Head of caudate nucleus (tissue), 42 donors: ENCODE measurements around the gene PDE12.
"Not testable (repeated sequence)": the region's sequence is repeated elsewhere in the genome, so short reads cannot be mapped to it uniquely, and the experiment has no call there.

Source experiments
- DNase-seq, 42 donors: peaks; one replicate each; pipeline versions ENCODE4 v3.0.0 to v3.0.0-alpha.2; 2020 to 2021; ENCODE audit warnings: mixed read lengths in 7 of 42
- intact Hi-C: fragments of 100-400 bp; cut with DNase I; formaldehyde crosslinking; loops from one replicate; pipeline ENCODE4 v1.15.0; 2022

The PDE12 gene

DNA sequence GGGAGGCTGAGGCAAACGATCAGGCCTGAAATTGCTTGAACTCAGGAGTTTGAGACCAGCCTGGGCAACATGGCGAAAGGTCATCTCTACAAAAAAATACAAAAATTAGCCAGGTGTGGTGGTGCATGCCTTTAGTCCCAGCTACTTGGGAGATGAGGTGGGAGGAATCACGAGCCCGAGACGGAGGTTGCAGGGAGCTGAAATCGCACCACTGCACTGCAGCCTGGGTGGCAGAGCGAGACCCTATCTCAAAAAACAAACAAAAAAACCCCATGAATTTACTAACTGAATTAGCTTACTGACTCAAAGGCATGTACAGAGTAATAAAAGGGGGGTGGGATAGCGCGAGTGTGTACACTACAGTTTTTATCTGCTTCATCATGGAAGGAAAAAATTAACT, 21.7 kb downstream of the PDE12 start:
- DNase-seq = no peak
- intact Hi-C loops = no loop called here

DNA sequence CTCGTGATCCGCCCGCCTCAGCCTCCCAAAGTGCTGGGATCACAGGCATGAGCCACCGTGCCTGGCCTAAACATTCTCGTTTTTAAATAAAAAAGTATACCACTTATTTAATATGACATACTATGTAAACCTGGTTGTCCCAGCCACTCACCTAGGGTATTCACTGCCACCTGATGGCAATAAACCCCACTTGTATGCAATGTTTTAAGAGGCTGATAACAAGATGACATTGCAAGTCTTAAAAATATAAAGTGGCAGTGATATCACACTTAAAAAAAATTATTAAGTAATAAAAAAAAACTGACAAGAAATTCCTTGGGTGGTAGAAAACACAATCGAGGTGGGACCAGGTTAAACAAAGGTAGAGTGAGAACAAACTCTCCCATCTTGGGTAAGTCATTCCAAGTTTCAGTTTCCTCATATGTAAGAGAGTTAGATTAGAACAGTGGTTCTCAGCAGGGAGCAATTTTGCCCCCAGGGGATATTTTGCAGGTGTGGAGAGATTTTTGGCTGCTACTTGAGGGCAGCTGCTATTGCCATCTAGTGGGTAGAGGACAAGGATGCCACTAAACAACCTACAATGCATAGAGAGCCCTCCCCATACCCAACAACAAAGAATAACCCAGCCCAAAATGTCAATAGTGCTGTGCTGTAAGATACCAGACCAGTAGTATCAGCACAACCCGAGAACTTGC, 26.5 kb downstream of the PDE12 start:
- DNase-seq = no peak
- intact Hi-C loops = no loop called here

DNA sequence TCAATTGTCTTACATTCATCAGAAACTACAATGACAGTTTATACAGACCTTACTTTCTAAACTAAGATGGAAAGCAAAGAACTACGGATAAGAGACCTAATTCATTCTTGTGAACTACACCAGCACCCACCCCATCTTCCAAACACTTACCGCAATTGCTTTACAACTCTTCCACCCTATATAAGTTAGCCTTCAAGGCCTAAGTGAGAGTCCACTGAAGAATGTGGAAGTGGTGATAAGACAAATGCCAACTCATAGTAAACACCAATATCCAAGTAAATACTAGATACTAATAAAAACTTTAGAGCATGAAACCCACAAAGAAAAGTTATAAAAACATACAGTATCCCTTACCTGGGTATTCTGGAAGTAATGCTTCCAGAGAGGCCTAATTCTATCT, 27.5 kb downstream of the PDE12 start:
- no peak for DNase-seq
- intact Hi-C loops = no loop called here

DNA sequence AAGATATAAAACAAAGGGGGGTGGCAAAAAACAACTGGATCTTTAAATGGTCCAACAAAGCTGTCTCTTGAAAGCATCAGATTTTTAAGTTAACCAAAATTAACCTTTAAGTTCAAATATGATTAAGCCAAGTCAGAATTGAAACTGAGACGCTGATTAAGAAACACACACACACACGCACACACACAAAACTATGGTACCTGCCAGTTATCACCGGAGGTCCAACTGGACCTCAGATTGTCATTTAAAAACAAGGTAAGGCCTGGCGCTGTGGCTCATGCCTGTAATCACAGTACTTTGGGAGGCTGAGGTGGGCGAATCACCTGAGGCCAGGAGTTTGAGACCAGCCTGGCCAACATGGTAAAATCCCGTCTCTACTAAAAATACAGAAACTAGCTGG, 30.7 kb downstream of the PDE12 start:
- DNase-seq = no peak
- intact Hi-C loops = no loop called here

DNA sequence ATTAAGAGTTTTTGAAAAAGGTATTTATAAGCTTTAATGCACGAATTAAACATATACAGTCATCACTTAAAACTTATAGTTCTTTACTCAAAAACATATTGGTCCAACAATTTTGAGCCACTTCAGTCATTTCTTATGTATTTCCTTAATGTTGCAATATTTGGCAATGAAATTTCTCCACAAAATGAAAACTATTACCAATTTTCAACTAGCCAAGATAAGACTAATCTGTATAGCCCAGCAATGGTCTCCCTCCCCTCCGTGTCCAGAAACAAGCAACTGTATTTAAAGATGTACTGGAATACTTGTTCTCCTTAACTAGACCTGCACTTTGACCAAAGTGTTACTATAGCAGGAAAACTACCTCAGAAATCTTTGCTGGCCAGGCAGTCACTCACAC, 31.8 kb downstream of the PDE12 start:
- intact Hi-C loops = no loop called here
- no peak for DNase-seq

DNA sequence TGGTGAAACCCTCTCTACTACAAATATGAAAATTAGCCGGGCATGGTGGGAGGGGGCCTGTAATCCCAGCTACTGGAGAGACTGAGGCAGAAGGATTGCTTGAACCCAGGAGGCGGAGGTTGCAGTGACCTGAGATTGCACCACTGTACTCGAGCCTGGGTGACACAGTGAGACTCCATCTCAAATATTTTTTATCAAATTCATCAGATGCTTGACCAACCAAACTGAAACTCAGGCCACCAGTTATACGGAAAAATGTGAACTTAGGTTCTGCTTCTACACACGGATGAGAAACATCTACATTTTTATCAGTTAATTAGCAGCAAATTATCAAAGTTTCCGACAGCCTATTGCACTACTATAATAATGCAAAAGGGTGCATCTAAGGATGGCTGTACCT, 36.2 kb downstream of the PDE12 start:
- intact Hi-C loops = no loop called here
- DNase-seq = no peak

DNA sequence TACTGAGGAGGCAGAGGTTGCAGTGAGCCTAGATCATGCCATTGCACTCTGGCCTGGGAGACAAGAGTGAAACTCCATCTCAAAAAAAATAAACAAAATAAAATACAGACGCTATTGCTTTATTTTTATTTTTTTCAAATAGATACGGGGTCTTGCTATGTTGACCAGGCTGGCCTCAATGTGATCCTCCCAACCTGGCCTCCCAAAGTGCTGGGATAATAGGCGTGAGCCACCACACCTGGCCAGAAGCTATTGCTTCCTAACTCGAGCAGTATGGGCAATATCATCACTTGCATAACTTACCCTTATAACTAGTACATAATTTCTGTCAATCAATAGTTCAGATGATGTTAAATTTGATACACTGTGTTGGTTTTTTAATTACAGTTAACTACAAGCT, 38.1 kb downstream of the PDE12 start:
- intact Hi-C loops = no loop called here

DNA sequence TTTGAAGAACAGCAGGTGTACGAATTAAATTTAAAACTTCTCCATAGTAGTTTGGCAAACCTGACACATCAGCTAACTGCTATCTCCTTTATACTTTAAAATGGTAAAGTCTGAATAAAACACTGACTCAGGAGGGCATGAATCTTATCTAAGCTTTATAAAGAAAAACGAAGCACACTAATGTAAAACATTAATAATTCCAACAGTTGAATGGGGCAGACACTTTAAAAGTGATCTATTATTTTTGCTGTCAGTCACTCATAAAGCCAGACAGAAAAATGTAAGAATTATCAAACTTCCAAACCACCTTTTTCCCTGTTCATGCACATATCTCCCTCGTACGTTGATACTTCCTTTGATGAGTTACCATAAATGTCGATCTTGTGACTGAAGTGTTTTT, 38.5 kb downstream of the PDE12 start:
- intact Hi-C loops = no loop called here
- no peak for DNase-seq

More for the DNA sequence above, 38.1 kb downstream of the PDE12 start:
- no peak for DNase-seq

DNA sequence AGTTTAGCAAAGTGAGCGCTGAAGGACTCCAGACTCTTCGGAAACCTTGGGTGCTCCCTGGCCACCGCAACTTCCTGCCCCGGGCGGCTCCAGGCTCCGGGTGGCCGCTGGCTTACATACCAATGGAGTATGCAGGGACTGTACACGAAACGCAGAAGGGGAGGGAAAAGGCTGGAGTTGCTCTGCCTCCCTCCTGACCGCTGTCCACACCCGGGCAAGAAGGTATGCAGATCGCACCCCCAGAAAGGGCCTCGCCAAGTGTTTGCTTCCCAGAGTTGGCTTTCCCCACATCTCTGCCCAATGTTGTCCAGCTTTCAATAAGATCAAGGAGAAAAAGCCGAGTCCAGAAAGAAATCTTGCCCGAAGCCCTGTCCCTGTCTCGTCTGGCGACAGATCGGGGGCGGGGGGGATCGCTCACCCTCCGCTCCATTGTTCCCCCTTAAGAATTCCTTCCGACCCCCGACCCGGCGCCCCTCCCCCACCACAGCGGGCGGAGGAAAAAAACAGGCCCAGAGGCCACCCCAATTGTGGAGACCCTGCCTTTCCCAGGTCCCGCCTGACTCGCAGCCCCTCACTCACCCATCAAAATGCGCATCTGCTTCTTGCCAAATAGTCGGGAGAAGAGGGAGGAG, 40.5 kb downstream of the PDE12 start:
- intact Hi-C loops = loop anchor here (1.0 to 5.0 kb wide), 2 partner anchors 40 to 161 kb away; partner anchors contain the start of genes PDE12 and SLMAP

DNA sequence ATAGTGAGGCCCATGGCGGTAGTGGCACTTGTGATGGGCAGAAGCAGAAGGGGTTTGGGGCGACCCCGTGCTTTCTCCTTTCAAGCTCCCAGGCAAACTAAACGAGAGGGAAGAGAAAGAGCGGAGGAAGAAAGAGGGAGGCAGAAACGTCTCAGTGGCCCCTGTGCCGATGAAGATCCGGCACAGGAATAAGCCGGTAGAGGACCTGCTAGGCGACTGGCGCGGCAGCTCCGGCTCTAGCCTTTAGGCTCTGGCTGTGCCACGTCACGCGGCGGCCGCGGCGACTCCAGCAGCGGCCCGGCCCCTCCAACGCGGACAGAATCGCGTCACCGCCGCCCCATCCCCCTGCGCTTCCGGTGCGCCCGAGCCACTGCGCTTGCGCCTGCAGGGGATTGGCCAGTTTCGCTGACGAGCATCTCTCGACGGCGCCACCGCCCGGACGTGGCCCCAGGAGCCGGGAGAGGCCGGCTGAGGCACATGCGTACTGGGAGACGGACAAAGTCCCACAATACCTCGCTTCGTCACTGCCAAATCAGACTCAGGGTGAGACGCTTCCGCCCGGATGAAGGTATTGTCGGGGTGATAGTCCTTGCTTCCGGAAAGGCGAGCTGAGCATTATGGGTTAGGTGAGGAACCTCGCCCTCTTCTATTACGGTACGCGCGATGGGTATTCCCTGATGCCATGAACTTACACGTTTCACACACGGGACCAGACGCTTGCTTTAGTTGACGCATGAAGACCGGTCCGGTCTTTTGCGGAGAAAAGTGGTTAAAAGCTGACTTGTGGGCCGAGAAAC, 41.3 kb downstream of the PDE12 start, which contains the start of gene ARF4:
TSS of gene ARF4 (minus strand) at position 218 of the 797 bp plus-strand sequence. CDS start at position 14, 204 bp downstream.
- intact Hi-C loops = loop anchor here (1.0 to 5.0 kb wide), 2 partner anchors 41 to 160 kb away; partner anchors contain the start of genes PDE12 and SLMAP
- DNase-seq = peak; percentile 96 to 99 (median 98)

More for the DNA sequence above, 40.5 kb downstream of the PDE12 start:
- peak; percentile 31 to 78 (median 54) for DNase-seq

DNA sequence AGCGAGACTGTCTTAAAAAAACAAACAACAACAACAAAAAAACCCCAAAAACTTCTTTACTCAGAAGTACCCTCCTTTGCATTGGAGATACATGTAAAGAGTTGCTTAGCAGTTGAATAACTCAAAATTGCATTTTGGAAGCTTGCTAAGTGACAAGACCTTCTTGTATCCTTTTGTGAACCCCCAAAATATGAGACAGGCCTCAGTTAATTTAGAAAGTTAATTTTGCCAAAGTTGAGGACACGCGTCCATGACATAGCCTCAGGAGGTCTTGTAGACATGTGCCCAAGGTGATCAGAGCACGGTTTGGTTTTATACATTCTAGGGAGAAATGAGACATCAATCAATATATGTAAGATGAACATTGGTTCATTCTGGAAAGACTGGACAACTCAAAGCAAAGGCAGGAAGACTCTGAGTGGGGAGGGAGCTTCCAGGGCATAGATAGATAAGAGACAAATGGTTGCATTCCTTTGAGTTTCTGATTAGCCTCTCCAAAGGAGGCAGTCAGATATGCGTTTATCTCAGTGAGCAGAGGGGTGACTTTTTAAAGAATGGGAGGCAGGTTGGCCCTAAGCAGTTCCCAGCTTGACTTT, 42.8 kb downstream of the PDE12 start:
- no peak for DNase-seq
- intact Hi-C loops = loop anchor here (5.0 kb wide), 1 partner anchor 158 kb away; the partner anchor contains the start of gene SLMAP

DNA sequence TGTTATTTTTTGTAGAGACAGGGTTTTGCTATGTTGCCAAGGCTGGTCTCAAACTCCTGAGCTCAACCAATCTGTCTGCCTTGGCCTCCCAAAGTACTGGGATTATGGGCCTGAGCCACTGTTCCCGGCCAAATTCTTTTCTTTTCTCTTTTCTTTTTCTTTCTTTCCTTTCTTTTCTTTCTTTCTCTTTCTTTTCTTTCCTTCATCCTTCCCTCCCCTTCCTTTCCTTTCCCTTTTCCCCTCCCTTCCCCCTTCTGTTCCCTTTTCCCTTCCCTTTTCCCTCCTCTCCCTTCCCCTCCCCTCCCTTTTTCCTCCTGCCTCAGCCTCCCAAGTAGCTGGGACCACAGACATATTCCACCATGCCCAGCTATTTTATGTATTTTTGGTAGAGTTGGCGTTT, 44.1 kb downstream of the PDE12 start:
- DNase-seq = no peak
- intact Hi-C loops = no loop called here

DNA sequence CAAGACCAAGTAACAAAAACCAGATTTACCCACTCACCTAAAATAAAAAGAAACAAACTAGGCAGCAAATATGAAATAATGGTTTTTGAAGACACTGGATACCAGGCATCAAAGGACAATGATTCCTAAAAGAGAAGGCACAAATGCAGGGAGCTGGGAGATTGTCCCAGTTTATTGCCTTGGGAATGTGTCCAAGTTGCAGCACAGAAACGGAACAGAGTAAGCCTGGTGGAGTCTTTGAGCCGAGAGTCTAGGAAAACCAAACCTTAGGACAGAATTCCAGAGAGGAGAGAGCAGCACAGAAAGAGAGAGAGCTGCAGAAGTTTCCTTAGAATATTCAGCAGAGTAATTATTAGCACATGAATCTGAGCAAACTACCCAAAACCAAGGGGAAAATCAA, 48.9 kb downstream of the PDE12 start:
- intact Hi-C loops = no loop called here

DNA sequence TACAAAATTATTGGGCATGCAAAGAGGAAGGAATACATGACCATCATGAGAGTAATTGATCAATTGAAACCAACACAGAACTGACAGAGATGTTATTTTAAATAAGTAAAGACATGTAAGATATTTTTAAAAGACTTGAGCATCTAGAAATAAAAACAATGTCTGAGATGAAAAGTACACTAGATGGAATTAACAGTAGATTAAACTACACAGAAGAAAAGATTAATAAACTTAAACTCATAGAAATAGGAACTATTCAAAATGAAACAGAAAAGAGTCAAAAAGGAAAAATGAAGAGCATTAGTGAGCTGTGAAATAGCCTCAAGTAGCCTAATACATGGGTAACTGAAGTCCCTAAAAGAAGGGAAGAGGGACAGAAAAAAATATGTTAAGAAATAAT, 49.6 kb downstream of the PDE12 start:
- intact Hi-C loops = no loop called here
- DNase-seq = no peak

More for the DNA sequence above, 48.9 kb downstream of the PDE12 start:
- DNase-seq = no peak

DNA sequence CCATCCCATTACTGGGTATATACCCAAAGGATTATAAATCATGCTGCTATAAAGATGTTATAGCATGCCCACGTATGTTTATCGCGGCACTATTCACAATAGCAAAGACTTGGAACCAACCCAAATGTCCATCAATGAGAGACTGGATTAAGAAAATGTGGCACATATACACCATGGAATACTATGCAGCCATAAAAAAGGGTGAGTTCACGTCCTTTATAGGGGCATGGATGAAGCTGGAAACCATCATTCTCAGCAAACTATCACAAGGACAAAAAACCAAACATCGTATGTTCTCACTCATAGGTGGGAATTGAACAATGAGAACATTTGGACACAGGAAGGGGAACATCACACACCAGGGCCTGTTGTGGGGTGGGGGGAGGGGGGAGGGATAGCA, 55.8 kb downstream of the PDE12 start:
- intact Hi-C loops, DNase-seq: not testable (repeated sequence)

DNA sequence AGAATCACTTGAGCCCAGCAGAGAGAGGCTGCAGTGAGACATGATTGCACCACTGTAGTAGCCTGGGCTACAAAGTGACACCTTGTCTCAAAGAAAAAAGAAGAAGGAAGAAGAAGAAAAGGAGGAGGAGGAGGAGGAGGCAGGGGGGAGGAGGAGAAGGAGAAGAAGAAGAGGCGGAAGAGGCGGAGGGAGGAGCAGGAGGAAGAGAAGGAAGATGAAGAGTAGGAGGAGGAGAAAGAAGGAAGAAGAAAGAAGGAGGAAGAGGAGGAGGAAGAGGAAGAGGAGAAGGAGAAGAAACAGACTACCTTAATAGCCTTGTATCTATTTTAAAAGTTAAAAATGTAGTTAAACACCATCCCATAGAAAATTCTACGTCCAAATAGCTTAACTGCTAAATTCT, 60.2 kb downstream of the PDE12 start:
- intact Hi-C loops = no loop called here
- no peak for DNase-seq
